ENCODE results near the gene AJM1.
A peak's percentile ranks its signal among the peaks of the same experiment; 100 is the strongest.
"Not testable (repeated sequence)": the region's sequence is repeated elsewhere in the genome, so short reads cannot be mapped to it uniquely, and the experiment has no call there.

The AJM1 gene

GRCh38 chr9:136831720-136832104, 10.6 kb upstream of the AJM1 start:
- no peak for DNase-seq (ENCODE audit: low read depth in 2 of 2)

- no peak for DNase-seq (ENCODE audit: low read depth in 2 of 2)
Measured at GRCh38 chr9:136832581-136832980, 9.7 kb upstream of the AJM1 start.

- DNase-seq (ENCODE audit: low read depth in 2 of 2): not testable (repeated sequence)
Measured at GRCh38 chr9:136833381-136834048, 8.8 kb upstream of the AJM1 start.

- DNase-seq (ENCODE audit: low read depth in 2 of 2): no peak
Measured at GRCh38 chr9:136835162-136835931, 6.9 kb upstream of the AJM1 start.

GRCh38 chr9:136835932-136836904, 6.1 kb upstream of the AJM1 start:
- no peak for DNase-seq (ENCODE audit: low read depth in 2 of 2)

GRCh38 chr9:136837146-136837855, 5.0 kb upstream of the AJM1 start:
- DNase-seq (ENCODE audit: low read depth in 2 of 2): no peak

GRCh38 chr9:136837856-136838277, 4.4 kb upstream of the AJM1 start:
- DNase-seq (ENCODE audit: low read depth in 2 of 2): not testable (repeated sequence)

- DNase-seq (ENCODE audit: low read depth in 2 of 2): no peak
Measured at GRCh38 chr9:136838314-136839228, 3.7 kb upstream of the AJM1 start.

GRCh38 chr9:136839229-136840139, 2.8 kb upstream of the AJM1 start:
- DNase-seq (ENCODE audit: low read depth in 2 of 2): no peak

- no peak for DNase-seq (ENCODE audit: low read depth in 2 of 2)
Measured at GRCh38 chr9:136840140-136840876, 2.0 kb upstream of the AJM1 start.

- no peak for DNase-seq (ENCODE audit: low read depth in 2 of 2)
Measured at GRCh38 chr9:136840877-136841645, 1.2 kb upstream of the AJM1 start.

GRCh38 chr9:136841646-136842379, 465 bp upstream of the AJM1 start:
- DNase-seq (ENCODE audit: low read depth in 2 of 2): not testable (repeated sequence)

GRCh38 chr9:136843159-136843800, 1.0 kb downstream of the AJM1 start:
- DNase-seq (ENCODE audit: low read depth in 2 of 2): not testable (repeated sequence)

GRCh38 chr9:136843801-136844740, 1.8 kb downstream of the AJM1 start:
- peak; percentile 43 to 57 for DNase-seq (ENCODE audit: low read depth in 2 of 2)

GRCh38 chr9:136844761-136845464, 2.6 kb downstream of the AJM1 start:
- DNase-seq (ENCODE audit: low read depth in 2 of 2): no peak
